Measurements from ENCODE around the gene NOSTRIN. TPM values are rescaled to one million over a fixed set of nuclear protein-coding genes. Genes with fewer than 3 reads are reported as not detected.

NOSTRIN gene
- total and polyA plus RNA-seq, 2 of the 8 experiments (the other 6 are each of a cell fraction or from before 2014, with no cell fraction given) = not detected

GRCh38 chr2:168821992-168822391, 19.6 kb downstream of the NOSTRIN start:
- no peak overlapping the region for H3K23ac ChIP-seq (ENCODE audit: insufficient read length)
- no peak overlapping the region for H4K8ac ChIP-seq (ENCODE audit: extremely low read depth, insufficient read depth, low read length)
- no peak overlapping the region for H3K18ac ChIP-seq (ENCODE audit: extremely low read depth, low read length)
- H3K4me1 ChIP-seq (replicated peaks in 1 of 4; ENCODE audit: control insufficient read depth in 3 of 4, insufficient read depth in 4 of 4, low read length in 3 of 4) = no peaks in the 10 kb centered on the region
- no peak overlapping the region for H4K91ac ChIP-seq (replicated peaks; ENCODE audit: insufficient read length, low read length)
- H3K36me3 ChIP-seq (ENCODE audit: control insufficient read depth in 2 of 4, insufficient read depth in 4 of 4, low read length in 3 of 4) = no peaks in the 10 kb centered on the region
- no peaks in the 10 kb centered on the region for H3K79me2 ChIP-seq (ENCODE audit: control insufficient read depth in 1 of 2, insufficient read depth in 2 of 2, low read length in 2 of 2)
- no peak overlapping the region for H3K4me3 ChIP-seq (ENCODE audit: extremely low read depth in 1 of 4, insufficient read depth in 2 of 4, low read depth in 3 of 4, low read length in 4 of 4)
- H3K23me2 ChIP-seq (ENCODE audit: low read depth, low read length) = no peaks in the 10 kb centered on the region
- no peak overlapping the region for H4K5ac ChIP-seq (ENCODE audit: insufficient read length, low read depth, low read length)
- H2BK5ac ChIP-seq (ENCODE audit: low read depth, low read length) = no peak overlapping the region
- FAIRE-seq (no peak), DNase-seq (ENCODE audit: low read depth in 1 of 2, low spot score in 2 of 2) (no peak)
- WGBS, 2 experiments (ENCODE audit: extremely low coverage in 1 of 2, insufficient coverage in 1 of 2, insufficient read length in 1 of 2, insufficient replicate concordance in 2 of 2, low coverage in 1 of 2, low lambda C conversion rate in 2 of 2, missing lambda C conversion rate in 1 of 2) = 92% methylated on average over 1 of the region's 1 CpG; no CpG with 5 or more reads in 1 of the 2 experiments
- H3K27me3 ChIP-seq (replicated peaks in 1 of 4; ENCODE audit: control insufficient read depth in 3 of 4, extremely low read depth in 1 of 4, insufficient read depth in 3 of 4, low read length in 3 of 4) = peaks cover 0 to 1% (median 0%) of the 10 kb centered on the region in 4 experiments; a peak in 1 of 7 replicates
- no peaks in the 10 kb centered on the region for H3K9me3 ChIP-seq (ENCODE audit: insufficient read depth in 2 of 2, low read depth in 1 of 2, low read length in 1 of 2)
- no peak overlapping the region for H3K14ac ChIP-seq (ENCODE audit: insufficient read length)
- H2BK120ac ChIP-seq (replicated peaks; ENCODE audit: low read depth, low read length) = no peak overlapping the region
- TF ChIP-seq CBX5 (IDR thresholded peaks at IDR 0.05; ENCODE audit: low read depth, low read length) (no peak), E2F6 (IDR thresholded peaks at IDR 0.05) (no peak), KDM5A (IDR thresholded peaks at IDR 0.05; ENCODE audit: low read length) (no peak), BCL11A (IDR thresholded peaks at IDR 0.05; ENCODE audit: low read depth in 2 of 2, low read length in 2 of 2) (no peak), EZH2 (IDR thresholded peaks at IDR 0.05; ENCODE audit: low read depth, low read length, severe bottlenecking) (no peak), RAD21 (IDR thresholded peaks at IDR 0.05 in 1 of 2, conservative IDR thresholded peaks at IDR 0.05 in 1 of 2; ENCODE audit: low read depth in 2 of 2, low read length in 2 of 2) (no peak), NANOG (IDR thresholded peaks at IDR 0.05; ENCODE audit: insufficient read depth, low read depth, low read length, poor library complexity, severe bottlenecking) (no peak), ATF3 (IDR thresholded peaks at IDR 0.05; ENCODE audit: insufficient read depth, low read depth, low read length) (no peak), JUN (IDR thresholded peaks at IDR 0.05; ENCODE audit: low read depth, low read length) (no peak), SAP30 (IDR thresholded peaks at IDR 0.05; ENCODE audit: insufficient read depth, insufficient replicate concordance, low read length) (no peak), SIX5 (IDR thresholded peaks at IDR 0.05; ENCODE audit: low read depth, low read length) (no peak)
- H2BK15ac ChIP-seq (ENCODE audit: low read length) = no peak overlapping the region
- no peak overlapping the region for H2BK12ac ChIP-seq (ENCODE audit: low read depth, low read length)
- H2AK5ac ChIP-seq (ENCODE audit: low read depth, low read length) = no peak overlapping the region
- H3K27ac ChIP-seq (ENCODE audit: low read depth, low read length) = no peak overlapping the region
- H2AFZ ChIP-seq (ENCODE audit: low read length) = no peak overlapping the region
- no peaks in the 10 kb centered on the region for H4K20me1 ChIP-seq (replicated peaks in 1 of 2; ENCODE audit: control insufficient read depth in 1 of 2, insufficient read depth in 2 of 2, low read length in 2 of 2)
- POLR2A ChIA-PET (ENCODE audit: partially characterized antibody) = no interaction called here
- CTCF ChIA-PET (ENCODE audit: partially characterized antibody) = interaction anchor here (1.2 kb wide), 1 partner anchor 9 kb away, joined by 3 read pairs; no protein-coding TSS in a partner anchor
- H3K4me2 ChIP-seq (ENCODE audit: insufficient read depth in 1 of 2, low read depth in 2 of 2, low read length in 2 of 2) = no peak overlapping the region
- no peak overlapping the region for H2BK20ac ChIP-seq (ENCODE audit: low read length)
- no peak overlapping the region for H3K9ac ChIP-seq (replicated peaks in 1 of 4; ENCODE audit: extremely low read depth in 1 of 4, low read depth in 3 of 4, low read length in 3 of 4)
- H3K79me1 ChIP-seq (ENCODE audit: low read depth, low read length) = no peaks in the 10 kb centered on the region
- no peak overlapping the region for H3K56ac ChIP-seq (replicated peaks; ENCODE audit: insufficient read length, low read depth, low read length)
- H3K4ac ChIP-seq (replicated peaks; ENCODE audit: insufficient read length, low read depth, low read length) = no peak overlapping the region

Measured in H1 (cell line).